ENCODE data around the gene ZNF407.

Gene ZNF407

DNA sequence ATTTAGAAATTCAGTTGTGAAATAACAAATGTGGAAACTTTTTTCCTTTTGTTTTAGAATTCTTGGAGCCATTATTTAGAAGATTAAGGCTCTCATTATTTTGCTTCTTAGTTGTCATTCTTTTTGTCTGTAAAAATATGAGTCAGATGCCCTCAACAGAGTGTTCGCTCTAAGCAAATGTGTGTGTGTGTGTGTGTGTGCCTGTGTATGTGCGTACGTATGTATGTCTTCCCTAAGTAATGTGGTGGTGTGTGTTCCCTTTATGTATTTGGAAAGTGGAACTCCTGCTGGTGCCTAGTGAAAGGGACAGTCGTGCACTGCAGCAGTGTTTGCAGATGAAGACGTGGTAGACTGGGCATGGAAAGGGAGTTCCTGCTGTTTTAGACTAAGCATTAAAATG is 27.5 kb downstream of the ZNF407 start:
- DNase-seq = no peak

DNA sequence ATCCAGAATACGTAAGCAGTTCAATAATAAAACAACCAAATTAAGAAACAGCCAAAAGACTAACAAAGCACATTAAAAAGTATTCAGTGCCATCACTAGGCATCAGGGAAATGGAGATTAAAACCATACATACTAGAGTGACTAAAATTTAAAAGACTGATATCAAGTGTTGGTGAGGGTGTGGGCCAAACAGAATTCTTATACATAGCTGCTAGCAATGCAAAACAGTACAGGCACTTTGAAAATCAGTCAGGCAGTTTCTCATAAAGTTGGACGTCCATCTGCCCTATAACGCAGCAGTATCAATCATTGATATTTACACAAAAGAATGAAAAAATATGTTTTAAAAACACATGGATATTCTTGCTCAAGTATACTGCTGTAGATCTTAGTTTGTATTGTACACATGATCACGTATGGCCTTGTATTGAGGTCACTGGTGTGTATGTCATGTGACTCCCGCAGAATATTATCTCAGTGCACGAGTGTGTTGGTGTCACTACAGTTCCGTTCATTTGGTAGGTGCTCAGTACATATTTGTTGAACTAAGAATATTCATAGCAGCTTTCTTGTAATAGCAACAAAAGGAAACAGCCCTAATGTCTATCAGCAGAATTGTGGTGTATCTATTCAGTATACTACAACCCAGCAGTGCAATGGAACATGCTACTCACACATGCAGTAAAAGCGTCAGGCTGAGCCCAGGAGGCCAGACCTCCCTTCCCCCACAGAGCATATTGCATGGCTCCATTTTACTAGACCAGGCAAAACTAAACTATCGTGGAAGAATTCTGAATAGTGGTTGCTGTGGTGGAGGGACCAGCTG is 28.6 kb downstream of the ZNF407 start:
- no peak for DNase-seq

DNA sequence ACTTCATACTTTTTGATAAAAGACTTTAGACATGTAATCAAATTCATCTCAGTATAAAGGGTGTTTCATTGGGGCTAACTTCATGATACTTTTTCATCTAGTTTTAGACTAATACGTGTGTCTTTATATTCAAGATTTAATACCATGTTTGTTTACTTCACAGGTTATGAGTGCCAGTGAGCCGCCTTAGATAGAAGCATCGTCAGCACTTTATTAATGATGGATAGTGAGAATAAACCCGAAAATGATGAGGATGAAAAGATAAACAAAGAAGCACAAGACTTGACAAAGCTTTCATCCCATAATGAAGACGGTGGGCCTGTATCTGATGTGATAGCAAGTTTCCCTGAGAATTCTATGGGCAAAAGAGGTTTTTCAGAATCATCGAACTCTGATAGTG is 33.1 kb downstream of the ZNF407 start:
- DNase-seq = no peak

DNA sequence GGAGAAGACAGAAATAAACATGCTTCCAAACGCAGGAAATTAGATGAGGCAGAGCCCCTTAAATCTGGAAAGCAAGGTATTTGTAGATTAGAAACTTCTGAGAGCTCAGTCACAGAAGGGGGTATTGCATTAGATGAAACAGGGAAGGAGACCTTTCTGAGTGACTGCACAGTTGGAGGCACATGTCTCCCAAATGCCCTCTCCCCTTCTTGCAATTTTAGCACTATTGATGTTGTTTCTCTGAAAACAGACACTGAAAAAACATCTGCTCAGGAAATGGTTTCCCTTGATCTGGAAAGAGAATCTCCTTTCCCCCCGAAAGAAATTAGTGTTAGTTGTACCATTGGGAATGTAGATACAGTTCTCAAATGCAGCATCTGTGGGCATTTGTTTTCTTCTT is 33.5 kb downstream of the ZNF407 start:
- no peak for DNase-seq

DNA sequence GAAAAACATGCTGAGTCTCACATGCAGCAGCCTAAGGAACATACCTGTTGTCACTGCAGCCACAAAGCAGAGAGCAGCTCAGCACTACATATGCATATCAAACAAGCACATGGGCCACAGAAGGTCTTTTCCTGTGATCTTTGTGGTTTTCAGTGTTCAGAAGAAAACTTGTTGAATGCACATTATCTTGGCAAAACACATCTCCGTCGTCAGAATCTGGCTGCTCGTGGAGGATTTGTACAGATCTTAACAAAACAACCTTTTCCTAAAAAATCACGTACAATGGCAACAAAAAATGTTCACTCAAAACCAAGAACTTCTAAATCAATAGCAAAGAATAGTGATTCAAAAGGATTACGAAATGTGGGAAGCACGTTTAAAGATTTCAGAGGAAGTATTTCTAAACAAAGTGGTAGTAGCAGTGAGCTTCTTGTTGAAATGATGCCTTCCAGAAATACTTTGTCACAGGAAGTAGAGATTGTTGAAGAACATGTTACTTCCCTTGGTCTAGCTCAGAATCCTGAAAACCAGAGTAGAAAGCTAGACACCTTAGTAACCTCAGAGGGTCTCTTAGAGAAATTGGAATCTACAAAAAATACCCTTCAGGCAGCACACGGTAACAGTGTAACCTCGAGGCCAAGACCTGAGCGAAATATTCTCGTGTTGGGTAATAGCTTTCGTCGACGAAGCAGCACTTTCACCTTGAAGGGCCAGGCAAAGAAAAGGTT is 34.1 kb downstream of the ZNF407 start:
- DNase-seq = no peak

DNA sequence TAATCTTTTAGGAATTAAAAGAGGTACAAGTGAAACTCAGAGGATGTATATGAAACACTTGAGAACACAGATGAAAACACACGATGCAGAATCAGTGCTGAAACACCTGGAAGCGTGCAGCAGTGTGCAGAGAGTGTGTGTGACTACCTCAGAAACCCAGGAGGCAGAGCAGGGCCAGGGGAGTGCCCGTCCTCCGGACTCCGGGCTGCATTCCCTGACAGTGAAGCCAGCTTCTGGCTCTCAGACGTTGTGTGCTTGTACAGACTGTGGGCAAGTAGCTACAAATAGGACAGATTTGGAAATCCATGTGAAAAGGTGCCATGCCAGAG is 34.6 kb downstream of the ZNF407 start:
- no peak for DNase-seq

DNA sequence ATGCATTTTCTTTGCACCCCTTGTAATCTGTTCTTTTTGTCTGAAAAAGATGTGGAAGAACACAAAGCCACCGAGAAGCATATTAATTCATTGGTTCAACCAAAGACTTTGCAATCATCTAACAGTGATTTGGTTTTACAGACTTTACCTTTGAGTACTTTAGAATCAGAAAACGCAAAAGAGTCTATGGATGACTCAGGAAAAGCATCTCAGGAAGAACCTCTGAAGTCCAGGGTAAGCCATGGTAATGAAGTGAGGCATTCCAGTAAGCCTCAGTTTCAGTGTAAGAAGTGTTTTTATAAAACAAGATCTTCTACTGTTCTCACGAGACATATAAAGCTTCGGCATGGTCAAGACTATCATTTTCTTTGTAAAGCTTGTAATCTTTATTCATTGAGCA is 35.2 kb downstream of the ZNF407 start:
- no peak for DNase-seq

DNA sequence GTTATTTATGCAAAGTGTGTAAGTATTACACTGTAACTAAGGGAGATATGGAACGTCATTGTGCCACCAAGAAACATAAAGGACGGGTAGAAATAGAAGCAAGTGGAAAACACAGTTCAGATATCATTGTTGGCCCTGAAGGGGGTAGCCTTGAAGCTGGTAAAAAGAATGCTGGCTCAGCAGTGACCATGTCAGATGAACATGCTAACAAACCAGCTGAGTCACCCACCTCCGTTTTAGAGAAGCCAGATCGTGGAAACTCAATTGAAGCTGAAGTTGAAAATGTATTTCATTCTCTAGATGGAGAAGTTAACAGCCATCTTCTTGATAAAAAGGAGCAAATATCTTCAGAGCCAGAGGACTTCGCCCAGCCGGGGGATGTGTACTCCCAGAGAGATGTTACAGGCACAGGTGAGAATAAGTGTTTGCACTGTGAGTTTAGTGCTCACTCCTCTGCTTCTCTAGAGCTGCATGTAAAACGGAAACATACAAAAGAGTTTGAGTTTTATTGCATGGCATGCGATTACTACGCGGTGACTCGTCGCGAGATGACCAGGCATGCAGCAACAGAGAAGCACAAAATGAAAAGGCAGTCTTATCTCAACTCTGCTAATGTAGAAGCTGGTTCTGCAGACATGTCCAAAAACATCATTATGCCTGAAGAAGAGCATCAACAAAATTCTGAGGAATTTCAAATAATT is 36.1 kb downstream of the ZNF407 start:
- DNase-seq = no peak

DNA sequence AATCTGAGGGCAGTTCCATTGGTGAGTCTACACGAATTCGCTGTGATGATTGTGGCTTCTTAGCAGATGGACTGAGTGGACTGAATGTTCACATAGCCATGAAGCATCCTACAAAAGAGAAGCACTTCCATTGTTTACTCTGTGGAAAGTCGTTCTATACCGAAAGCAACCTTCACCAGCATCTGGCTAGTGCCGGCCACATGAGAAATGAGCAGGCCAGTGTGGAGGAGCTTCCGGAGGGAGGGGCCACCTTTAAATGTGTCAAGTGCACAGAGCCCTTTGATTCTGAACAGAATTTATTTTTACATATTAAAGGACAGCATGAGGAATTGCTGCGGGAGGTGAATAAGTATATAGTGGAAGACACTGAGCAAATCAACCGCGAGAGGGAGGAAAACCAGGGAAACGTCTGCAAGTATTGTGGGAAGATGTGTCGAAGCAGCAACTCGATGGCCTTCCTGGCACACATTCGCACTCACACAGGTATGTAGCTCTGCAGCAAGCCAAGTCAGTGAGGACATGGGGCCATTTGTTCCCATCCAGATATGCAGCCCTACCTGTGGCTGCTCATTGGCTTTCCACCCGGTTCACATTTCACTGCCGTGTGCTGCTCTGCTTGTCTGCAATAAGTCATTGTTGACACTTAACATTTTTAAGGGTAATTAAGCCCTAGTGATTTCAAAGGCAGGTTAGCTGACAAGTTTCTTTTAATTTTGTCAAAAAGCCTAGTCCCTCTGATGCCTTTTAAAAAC is 37.7 kb downstream of the ZNF407 start:
- no peak for DNase-seq

DNA sequence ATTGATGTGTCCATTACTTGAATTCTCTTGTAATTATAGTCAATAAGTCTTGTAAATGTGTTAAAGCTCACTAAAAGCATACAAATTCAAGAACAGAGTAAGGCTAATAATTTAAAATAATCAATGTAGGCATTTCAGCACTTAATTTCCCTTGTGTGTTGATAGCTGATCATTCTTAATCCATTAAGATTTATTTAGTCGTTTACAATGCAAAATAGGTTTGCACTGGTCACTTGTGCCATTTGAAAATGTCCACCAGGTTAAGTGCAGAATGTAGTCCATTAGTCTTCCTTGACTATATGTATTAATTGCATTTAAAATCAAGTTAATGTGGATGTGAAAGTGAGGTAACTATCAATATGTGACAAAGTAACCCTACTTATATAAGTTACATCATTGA is 39.4 kb downstream of the ZNF407 start:
- no peak for DNase-seq

DNA sequence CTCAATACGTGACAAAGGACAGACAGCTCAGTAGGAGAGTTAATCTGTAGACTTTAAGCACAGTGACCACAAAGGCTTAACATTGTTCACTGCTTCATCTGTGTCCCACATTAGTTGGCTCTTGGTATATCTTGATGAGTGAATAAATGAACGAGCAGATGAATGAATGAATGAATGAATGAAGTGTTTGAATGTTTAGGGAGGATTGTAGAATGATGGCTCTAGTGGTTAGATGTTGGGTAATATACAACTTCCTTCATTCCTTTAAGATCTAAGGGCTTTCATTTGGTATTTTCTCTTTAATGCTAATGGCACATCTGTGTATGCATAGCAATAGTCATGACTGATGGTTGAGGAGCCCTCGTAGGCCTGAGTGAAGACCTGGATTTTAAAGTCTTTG is 40.5 kb downstream of the ZNF407 start:
- no peak for DNase-seq

DNA sequence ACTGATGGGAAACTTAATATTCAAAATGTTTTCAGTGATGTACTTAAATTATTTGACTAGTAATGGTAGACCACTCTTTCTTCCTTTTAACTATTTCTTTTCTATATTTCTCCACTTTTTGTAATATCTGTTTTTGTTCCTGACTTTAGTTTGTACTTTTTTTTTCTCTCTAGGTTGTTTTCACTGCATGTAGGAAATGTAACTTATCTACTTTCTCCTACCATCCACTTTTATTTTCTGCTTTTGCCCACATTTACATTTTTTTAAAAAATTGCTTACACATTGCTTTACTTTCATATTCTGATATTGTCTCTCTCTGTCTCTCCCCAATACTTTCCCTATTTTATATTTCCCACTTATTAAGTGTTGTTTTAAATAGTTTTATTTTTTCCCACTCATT is 47.0 kb downstream of the ZNF407 start:
- no peak for DNase-seq

DNA sequence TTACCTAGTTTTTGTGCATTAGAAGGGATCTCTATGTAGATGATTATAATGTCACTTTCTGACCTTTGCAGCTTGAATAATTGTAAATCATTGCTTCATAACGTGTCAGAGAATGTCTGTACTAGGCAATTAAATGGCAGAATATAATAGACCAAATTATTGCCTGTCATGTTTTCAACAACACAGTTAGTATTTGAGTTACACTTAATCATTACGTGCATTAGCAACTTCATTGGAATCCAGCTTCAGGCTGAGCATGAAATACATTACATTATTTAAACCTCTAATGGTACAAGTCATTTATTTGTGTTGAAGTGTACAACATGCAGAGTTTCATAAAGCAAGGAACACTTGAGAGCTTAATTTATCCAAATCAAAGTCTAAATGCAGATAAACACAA is 48.0 kb downstream of the ZNF407 start:
- no peak for DNase-seq

DNA sequence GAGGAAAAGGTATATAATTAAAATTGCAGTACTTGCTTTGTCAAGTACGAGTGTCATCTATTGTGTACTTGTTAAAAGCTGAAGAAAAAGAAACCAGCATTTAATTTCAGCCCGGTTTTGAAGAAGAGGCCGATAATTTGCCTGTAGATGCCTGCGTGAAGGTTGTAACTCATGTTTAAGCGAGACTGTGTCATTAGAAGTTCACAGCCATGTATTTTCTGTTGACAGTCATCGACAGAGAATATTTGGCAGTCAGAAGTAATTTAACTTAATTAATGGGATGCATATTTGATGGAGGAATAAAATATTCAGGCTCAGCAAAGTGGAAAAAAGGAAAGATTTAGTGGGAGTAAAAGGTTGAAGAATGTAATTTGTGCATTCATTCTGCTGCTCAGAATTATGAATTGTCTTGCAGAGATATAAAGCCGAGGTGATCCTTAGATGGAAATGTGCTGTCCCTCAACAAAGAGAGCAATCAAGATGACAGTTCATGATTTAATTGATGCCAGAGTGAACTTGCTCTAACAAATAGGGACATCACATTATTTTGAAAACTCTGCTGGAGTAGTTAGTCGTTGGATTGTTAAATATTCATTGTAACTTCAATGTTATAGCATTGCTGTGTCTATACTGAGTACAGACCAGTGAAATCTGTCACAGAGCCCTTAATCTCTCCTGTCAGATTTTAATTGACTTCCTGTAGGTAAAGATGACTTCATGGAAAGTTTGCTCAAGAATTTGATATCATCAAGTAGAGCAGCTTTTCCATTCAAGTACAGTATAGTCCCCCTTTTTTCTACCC is 53.9 kb downstream of the ZNF407 start:
- no peak for DNase-seq

DNA sequence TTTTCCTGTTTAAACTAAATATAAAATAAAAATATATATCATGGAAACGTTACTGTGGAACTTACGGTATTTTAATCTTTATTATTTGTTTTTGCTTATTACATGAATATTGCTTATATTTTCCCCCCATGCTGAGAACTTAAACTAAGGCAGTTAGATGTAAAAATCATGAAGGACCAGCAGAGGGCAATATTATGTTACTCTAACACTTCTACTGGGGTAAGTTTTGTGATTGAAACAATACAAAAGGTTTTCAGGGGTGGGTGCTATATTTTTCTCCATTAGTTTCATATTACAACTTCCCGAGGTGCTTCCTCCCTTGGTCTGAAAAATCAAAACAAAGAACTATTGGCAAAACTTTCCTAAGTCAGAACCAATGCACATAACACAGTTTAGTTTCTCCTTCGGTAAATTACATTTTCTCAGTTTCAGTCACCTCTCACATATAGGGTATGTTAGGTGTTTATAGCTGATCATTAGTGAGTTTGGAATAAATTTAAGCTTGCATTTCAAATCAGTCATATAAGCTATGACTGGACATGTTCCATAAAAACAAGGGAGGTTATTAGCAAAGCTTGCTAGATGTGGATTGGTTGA is 54.8 kb downstream of the ZNF407 start:
- peak in 1 of 51 donors; percentile 55 for DNase-seq

DNA sequence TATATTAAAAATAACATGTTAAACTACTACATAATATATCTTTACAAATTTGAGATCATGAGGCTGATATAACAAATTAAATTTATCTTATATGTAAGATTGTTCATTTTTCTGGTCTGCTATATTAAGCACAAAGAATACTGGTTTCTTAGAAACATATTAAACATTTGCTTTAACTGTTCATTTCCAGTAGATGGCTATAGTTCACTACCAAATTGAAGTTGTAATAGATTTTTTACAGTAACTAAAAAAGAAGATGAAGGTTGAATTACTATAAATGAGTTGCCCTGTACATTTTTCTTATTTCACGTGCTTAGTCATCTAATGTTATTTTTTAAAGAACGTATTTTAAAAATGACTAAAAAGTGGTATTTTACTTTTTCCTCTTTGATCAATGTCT is 57.0 kb downstream of the ZNF407 start:
- DNase-seq = no peak

DNA sequence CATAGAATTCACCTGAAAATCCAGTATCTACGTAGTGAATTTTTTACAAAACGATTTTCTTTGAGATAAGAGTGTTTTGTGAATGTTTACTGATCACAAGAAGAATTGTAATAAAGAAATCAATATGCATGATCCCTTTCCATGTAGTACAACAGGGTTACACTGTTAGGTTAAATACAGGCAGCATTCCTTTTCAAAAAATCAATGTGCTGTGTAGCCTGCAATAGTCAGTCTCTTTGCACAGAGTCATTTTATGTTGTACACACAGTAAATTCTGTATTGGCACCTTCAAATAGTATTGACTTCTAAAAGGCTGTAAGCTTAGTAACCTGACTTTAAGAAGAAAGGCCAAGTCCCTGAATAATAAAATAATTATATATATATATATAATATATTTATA is 63.3 kb downstream of the ZNF407 start:
- no peak for DNase-seq

DNA sequence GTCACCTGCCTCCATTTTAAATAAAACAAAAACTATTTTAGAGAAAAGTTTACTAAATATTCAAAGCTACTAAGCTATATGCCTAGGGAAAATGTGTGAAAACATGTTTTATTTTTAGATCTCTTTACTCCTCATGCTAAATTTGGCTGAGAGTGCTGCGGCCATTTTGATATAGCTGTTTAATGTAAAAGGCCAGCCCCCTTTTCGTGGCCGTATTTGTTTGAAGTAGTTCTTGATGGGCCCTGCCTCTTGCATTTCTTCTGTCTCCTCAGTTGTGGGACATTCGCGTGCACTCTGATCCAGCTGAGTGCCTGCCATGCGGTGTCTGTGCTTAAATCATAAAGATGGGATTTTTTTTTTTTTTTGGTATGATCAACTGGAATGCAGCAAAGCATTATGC is 64.0 kb downstream of the ZNF407 start:
- no peak for DNase-seq

DNA sequence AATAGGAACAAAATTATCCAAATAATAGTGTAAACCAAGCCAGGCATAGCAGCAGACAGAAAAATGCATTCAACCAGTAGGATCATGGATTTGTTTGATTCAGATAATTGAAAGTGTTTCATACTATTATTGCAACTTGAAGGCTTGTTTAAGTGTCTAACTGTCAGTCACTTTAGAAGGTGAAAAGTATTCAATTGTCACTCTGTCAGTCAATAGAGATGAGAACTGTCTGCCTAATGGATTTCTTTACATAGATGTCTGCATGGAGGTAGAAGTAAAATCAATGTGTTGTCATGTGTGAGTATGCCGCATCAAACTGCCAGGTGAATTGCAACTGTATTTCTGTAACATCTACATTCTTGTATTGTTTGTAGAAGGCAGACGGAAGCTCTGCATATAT is 65.0 kb downstream of the ZNF407 start:
- DNase-seq = no peak

DNA sequence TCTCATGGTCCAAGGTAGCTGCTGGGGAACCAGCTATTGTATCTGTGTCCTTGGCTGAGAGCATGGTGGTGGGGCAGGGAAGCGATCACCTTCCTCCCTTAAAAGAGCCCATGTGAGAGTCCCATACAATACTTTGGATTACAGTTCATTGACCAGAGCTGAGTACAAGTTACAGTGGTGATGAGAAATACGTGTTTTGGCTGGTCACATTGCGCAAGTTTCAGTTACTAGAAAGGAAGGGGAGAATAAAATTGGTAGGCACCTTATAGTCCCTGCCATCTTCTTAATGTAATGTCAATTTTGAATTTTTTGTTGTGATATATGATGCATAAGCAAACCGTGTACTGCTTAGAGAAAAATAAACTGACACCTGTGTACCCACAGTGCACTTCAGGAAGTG is 67.7 kb downstream of the ZNF407 start:
- DNase-seq = no peak

DNA sequence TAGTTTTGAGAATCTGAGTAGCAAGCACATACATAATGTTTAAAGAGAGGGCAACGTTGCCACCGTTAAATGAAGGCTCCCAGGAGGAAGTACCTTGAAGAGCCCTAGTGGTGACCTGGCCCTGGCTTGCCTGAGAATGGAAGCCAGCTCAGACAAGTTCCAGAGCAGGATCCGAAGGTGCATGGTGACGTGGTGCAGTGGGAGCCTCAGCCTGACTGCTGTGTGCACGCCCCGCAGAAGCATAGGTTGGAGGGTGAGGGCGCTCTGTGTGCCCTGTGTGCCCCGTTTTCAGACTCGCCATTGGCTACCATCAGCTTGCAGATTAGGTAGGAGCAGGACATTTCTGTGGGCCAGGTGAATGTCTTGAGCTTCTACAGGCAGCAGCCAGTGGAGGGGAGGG is 68.2 kb downstream of the ZNF407 start:
- no peak for DNase-seq
